ENCODE results near the gene TBC1D8B. TPM values are rescaled to one million over a fixed set of nuclear protein-coding genes. Genes with fewer than 3 reads are reported as not detected.

TBC1D8B gene
- total RNA-seq, 1 experiment from 2014 or later = 14.9 TPM

GRCh38 chrX:106921637-106922036 is 119.2 kb downstream of the TBC1D8B start:
- CTCF ChIA-PET = no interaction called here
- DNase-seq = no peak
- H3K36me3 Mint-ChIP-seq (ENCODE audit: insufficient read depth, unreplicated experiment) = peaks cover 9% of the 10 kb centered on the region
- peaks cover 20% of the 10 kb centered on the region for H3K4me1 Mint-ChIP-seq (ENCODE audit: low read depth, unreplicated experiment)
- H3K4me3 Mint-ChIP-seq (ENCODE audit: low read depth, unreplicated experiment) = no peak overlapping the region
- intact Hi-C loops (cut with micrococcal nuclease; ENCODE audit: unreplicated experiment) = no loop called here
- no peaks in the 10 kb centered on the region for H3K9me3 Mint-ChIP-seq (ENCODE audit: low read depth, unreplicated experiment)
- no peak overlapping the region for H3K27ac Mint-ChIP-seq (ENCODE audit: unreplicated experiment)
- TF ChIP-seq CTCF (IDR thresholded peaks at IDR 0.05; ENCODE audit: unreplicated experiment) = no peak
- no TSS peak for BruUV-seq (replicated peaks)
- no peaks in the 10 kb centered on the region for H3K27me3 Mint-ChIP-seq (ENCODE audit: unreplicated experiment)

Other genes with a start within 250 kb of the TBC1D8B start
- gene RADX, start 190.7 kb upstream of the TBC1D8B start, total RNA-seq (2022) = 3.4 and 4.3 TPM in 2 replicates
- gene RNF128, start 76.0 kb upstream of the TBC1D8B start, total RNA-seq (2022) = 40.1 and 54.5 TPM in 2 replicates
- gene RIPPLY1, start 100.7 kb downstream of the TBC1D8B start, total RNA-seq (2022) = 0.31 TPM in 1 of 2 replicates, not detected in the other
- gene CLDN2, start 117.7 kb downstream of the TBC1D8B start, total RNA-seq (2022) = 17.6 and 24.7 TPM in 2 replicates
- 31.1 and 31.6 TPM in 2 replicates for gene MORC4, start 197.5 kb downstream of the TBC1D8B start, total RNA-seq (2022)

Data from Calu3 (cell line).